Measurements from ENCODE around the gene RPL22L1.
"Not testable (repeated sequence)": the region's sequence is repeated elsewhere in the genome, so short reads cannot be mapped to it uniquely, and the experiment has no call there.

RPL22L1 gene

GRCh38 chr3:170835336-170835735 is 34.7 kb downstream of the RPL22L1 start:
- Histone ChIP-seq H3K27me3 (replicated peaks in 2 of 5; ENCODE audit: control insufficient read depth in 4 of 5, insufficient read depth in 5 of 5, low read length in 4 of 5) (peaks cover 0 to 2% (median 0%) of the 10 kb centered on the region in 5 experiments), H3K27ac (ENCODE audit: insufficient read depth in 1 of 2, low read depth in 1 of 2, low read length in 2 of 2, poor library complexity in 1 of 2, severe bottlenecking in 2 of 2) (no peak overlapping the region), H3K4me1 (ENCODE audit: control extremely low read depth in 1 of 4, control insufficient read depth in 4 of 4, insufficient read depth in 4 of 4, low read length in 3 of 4) (no peaks in the 10 kb centered on the region), H3K9me3 (ENCODE audit: control extremely low read depth in 1 of 5, control insufficient read depth in 4 of 5, insufficient read depth in 2 of 5, low read depth in 1 of 5, low read length in 4 of 5) (no peaks in the 10 kb centered on the region), H3K4me3 (ENCODE audit: control insufficient read depth in 1 of 7, extremely low read depth in 1 of 7, insufficient read depth in 4 of 7, low read depth in 2 of 7, low read length in 6 of 7) (no peak overlapping the region), H3K36me3 (ENCODE audit: control insufficient read depth in 4 of 4, insufficient read depth in 4 of 4, low read length in 3 of 4) (no peaks in the 10 kb centered on the region)
- CTCF ChIA-PET = interaction anchor here (1.1 kb wide), 1 partner anchor 14 kb away, joined by 3 read pairs; no protein-coding TSS in a partner anchor
- DNase-seq = no peak
- POLR2A ChIA-PET = interaction anchor here (0.6 kb wide), 1 partner anchor 198 kb away, joined by 3 read pairs; no protein-coding TSS in a partner anchor
- 59% methylated on average over 2 of the region's 3 CpGs for WGBS (ENCODE audit: insufficient coverage)

GRCh38 chr3:170830580-170830979 is 39.4 kb downstream of the RPL22L1 start:
- peaks cover 2 to 11% (median 8%) of the 10 kb centered on the region in 4 experiments for H3K4me1 ChIP-seq (ENCODE audit: control extremely low read depth in 1 of 4, control insufficient read depth in 4 of 4, insufficient read depth in 4 of 4, low read length in 3 of 4)
- ChIA-PET CTCF (no interaction called here), POLR2A (no interaction called here)
- no peak overlapping the region for H3K27ac ChIP-seq (ENCODE audit: insufficient read depth in 1 of 2, low read depth in 1 of 2, low read length in 2 of 2, poor library complexity in 1 of 2, severe bottlenecking in 2 of 2)
- no peak overlapping the region for H3K4me3 ChIP-seq (ENCODE audit: control insufficient read depth in 1 of 7, extremely low read depth in 1 of 7, insufficient read depth in 4 of 7, low read depth in 2 of 7, low read length in 6 of 7)
- WGBS (ENCODE audit: insufficient coverage) = 100% methylated on average over 1 of the region's 4 CpGs
- no peaks in the 10 kb centered on the region for H3K36me3 ChIP-seq (ENCODE audit: control insufficient read depth in 4 of 4, insufficient read depth in 4 of 4, low read length in 3 of 4)
- H3K27me3 ChIP-seq (replicated peaks in 2 of 5; ENCODE audit: control insufficient read depth in 4 of 5, insufficient read depth in 5 of 5, low read length in 4 of 5) = peaks cover 0 to 2% (median 1%) of the 10 kb centered on the region in 5 experiments
- DNase-seq = no peak
- H3K9me3 ChIP-seq (ENCODE audit: control extremely low read depth in 1 of 5, control insufficient read depth in 4 of 5, insufficient read depth in 2 of 5, low read depth in 1 of 5, low read length in 4 of 5) = no peaks in the 10 kb centered on the region

GRCh38 chr3:170829546-170830272 is 40.3 kb downstream of the RPL22L1 start:
- ChIA-PET CTCF (interaction anchor here (0.5 to 2.0 kb wide), 3 partner anchors 19 to 968 kb away, joined by 4 to 7 read pairs (median 6); no protein-coding TSS in a partner anchor), POLR2A (no interaction called here)
- Histone ChIP-seq H3K9me3 (ENCODE audit: control extremely low read depth in 1 of 5, control insufficient read depth in 4 of 5, insufficient read depth in 2 of 5, low read depth in 1 of 5, low read length in 4 of 5) (no peaks in the 10 kb centered on the region), H3K4me3 (ENCODE audit: control insufficient read depth in 1 of 7, extremely low read depth in 1 of 7, insufficient read depth in 4 of 7, low read depth in 2 of 7, low read length in 6 of 7) (peak overlapping the region in 3 of 7 experiments; percentile 2 to 24 (median 19)), H3K4me1 (ENCODE audit: control extremely low read depth in 1 of 4, control insufficient read depth in 4 of 4, insufficient read depth in 4 of 4, low read length in 3 of 4) (peaks cover 2 to 11% (median 8%) of the 10 kb centered on the region in 4 experiments), H3K27ac (ENCODE audit: insufficient read depth in 1 of 2, low read depth in 1 of 2, low read length in 2 of 2, poor library complexity in 1 of 2, severe bottlenecking in 2 of 2) (no peak overlapping the region), H3K36me3 (ENCODE audit: control insufficient read depth in 4 of 4, insufficient read depth in 4 of 4, low read length in 3 of 4) (no peaks in the 10 kb centered on the region), H3K27me3 (replicated peaks in 2 of 5; ENCODE audit: control insufficient read depth in 4 of 5, insufficient read depth in 5 of 5, low read length in 4 of 5) (peaks cover 0 to 2% (median 0%) of the 10 kb centered on the region in 5 experiments)
- WGBS (ENCODE audit: insufficient coverage) = 33% methylated on average over 7 of the region's 9 CpGs
- DNase-seq = no peak

GRCh38 chr3:170826047-170826446 is 43.9 kb downstream of the RPL22L1 start:
- Histone ChIP-seq H3K36me3 (ENCODE audit: control insufficient read depth in 4 of 4, insufficient read depth in 4 of 4, low read length in 3 of 4) (no peaks in the 10 kb centered on the region), H3K9me3 (ENCODE audit: control extremely low read depth in 1 of 5, control insufficient read depth in 4 of 5, insufficient read depth in 2 of 5, low read depth in 1 of 5, low read length in 4 of 5) (no peaks in the 10 kb centered on the region), H3K4me1 (ENCODE audit: control extremely low read depth in 1 of 4, control insufficient read depth in 4 of 4, insufficient read depth in 4 of 4, low read length in 3 of 4) (peaks cover 2 to 11% (median 8%) of the 10 kb centered on the region in 4 experiments), H3K27me3 (replicated peaks in 2 of 5; ENCODE audit: control insufficient read depth in 4 of 5, insufficient read depth in 5 of 5, low read length in 4 of 5) (peaks cover 0 to 2% (median 0%) of the 10 kb centered on the region in 5 experiments), H3K27ac (ENCODE audit: insufficient read depth in 1 of 2, low read depth in 1 of 2, low read length in 2 of 2, poor library complexity in 1 of 2, severe bottlenecking in 2 of 2) (no peak overlapping the region), H3K4me3 (ENCODE audit: control insufficient read depth in 1 of 7, extremely low read depth in 1 of 7, insufficient read depth in 4 of 7, low read depth in 2 of 7, low read length in 6 of 7) (no peak overlapping the region)
- WGBS (ENCODE audit: insufficient coverage) = 100% methylated on average over 1 of the region's 2 CpGs
- POLR2A ChIA-PET = no interaction called here
- DNase-seq = no peak
- CTCF ChIA-PET = interaction anchor here (0.6 to 1.1 kb wide), 2 partner anchors 12 to 22 kb away, joined by 3 to 4 read pairs; no protein-coding TSS in a partner anchor

- DNase-seq; H3K4me3 ChIP-seq (ENCODE audit: control insufficient read depth in 1 of 7, extremely low read depth in 1 of 7, insufficient read depth in 4 of 7, low read depth in 2 of 7, low read length in 6 of 7); H3K36me3 ChIP-seq (ENCODE audit: control insufficient read depth in 4 of 4, insufficient read depth in 4 of 4, low read length in 3 of 4); POLR2A ChIA-PET; H3K27ac ChIP-seq (ENCODE audit: insufficient read depth in 1 of 2, low read depth in 1 of 2, low read length in 2 of 2, poor library complexity in 1 of 2, severe bottlenecking in 2 of 2); H3K4me1 ChIP-seq (ENCODE audit: control extremely low read depth in 1 of 4, control insufficient read depth in 4 of 4, insufficient read depth in 4 of 4, low read length in 3 of 4); H3K9me3 ChIP-seq (ENCODE audit: control extremely low read depth in 1 of 5, control insufficient read depth in 4 of 5, insufficient read depth in 2 of 5, low read depth in 1 of 5, low read length in 4 of 5); H3K27me3 ChIP-seq (replicated peaks in 2 of 5; ENCODE audit: control insufficient read depth in 4 of 5, insufficient read depth in 5 of 5, low read length in 4 of 5): not testable (repeated sequence)
- WGBS (ENCODE audit: insufficient coverage) = 100% methylated on average over 1 of the region's 2 CpGs
- CTCF ChIA-PET = interaction anchor here (1.4 kb wide), 1 partner anchor 25 kb away, joined by 4 read pairs; no protein-coding TSS in a partner anchor
These were observed 46.4 kb downstream of the RPL22L1 start for GRCh38 chr3:170823562-170823961.

GRCh38 chr3:170818325-170818724 is 51.7 kb downstream of the RPL22L1 start:
- CTCF ChIA-PET = not testable (repeated sequence)

GRCh38 chr3:170817471-170817870 is 52.5 kb downstream of the RPL22L1 start:
- WGBS (ENCODE audit: insufficient coverage) = 100% methylated on average over 1 of the region's 2 CpGs
- H3K9me3 ChIP-seq (ENCODE audit: control extremely low read depth in 1 of 5, control insufficient read depth in 4 of 5, insufficient read depth in 2 of 5, low read depth in 1 of 5, low read length in 4 of 5); POLR2A ChIA-PET; CTCF ChIA-PET; H3K36me3 ChIP-seq (ENCODE audit: control insufficient read depth in 4 of 4, insufficient read depth in 4 of 4, low read length in 3 of 4); H3K27ac ChIP-seq (ENCODE audit: insufficient read depth in 1 of 2, low read depth in 1 of 2, low read length in 2 of 2, poor library complexity in 1 of 2, severe bottlenecking in 2 of 2); H3K27me3 ChIP-seq (replicated peaks in 2 of 5; ENCODE audit: control insufficient read depth in 4 of 5, insufficient read depth in 5 of 5, low read length in 4 of 5); H3K4me1 ChIP-seq (ENCODE audit: control extremely low read depth in 1 of 4, control insufficient read depth in 4 of 4, insufficient read depth in 4 of 4, low read length in 3 of 4); DNase-seq; H3K4me3 ChIP-seq (ENCODE audit: control insufficient read depth in 1 of 7, extremely low read depth in 1 of 7, insufficient read depth in 4 of 7, low read depth in 2 of 7, low read length in 6 of 7): not testable (repeated sequence)

More at GRCh38 chr3:170818325-170818724, 51.7 kb downstream of the RPL22L1 start:
- H3K27me3 ChIP-seq (replicated peaks in 2 of 5; ENCODE audit: control insufficient read depth in 4 of 5, insufficient read depth in 5 of 5, low read length in 4 of 5); H3K4me1 ChIP-seq (ENCODE audit: control extremely low read depth in 1 of 4, control insufficient read depth in 4 of 4, insufficient read depth in 4 of 4, low read length in 3 of 4); DNase-seq; H3K9me3 ChIP-seq (ENCODE audit: control extremely low read depth in 1 of 5, control insufficient read depth in 4 of 5, insufficient read depth in 2 of 5, low read depth in 1 of 5, low read length in 4 of 5); POLR2A ChIA-PET; H3K4me3 ChIP-seq (ENCODE audit: control insufficient read depth in 1 of 7, extremely low read depth in 1 of 7, insufficient read depth in 4 of 7, low read depth in 2 of 7, low read length in 6 of 7); H3K36me3 ChIP-seq (ENCODE audit: control insufficient read depth in 4 of 4, insufficient read depth in 4 of 4, low read length in 3 of 4); H3K27ac ChIP-seq (ENCODE audit: insufficient read depth in 1 of 2, low read depth in 1 of 2, low read length in 2 of 2, poor library complexity in 1 of 2, severe bottlenecking in 2 of 2): not testable (repeated sequence)
- WGBS (ENCODE audit: insufficient coverage) = no CpG with 5 or more reads among the region's 1 CpG
